DND-41 (cell line): Measurements from ENCODE around the gene DKC1.

Source experiments
- ATAC-seq: fragments of 200-7000 bp; cut with Tn5 transposase; 3 replicates; pipeline ENCODE4 v1.9.1; 2021; ENCODE audit warnings: low read depth; ENCODE audit not compliant: insufficient read depth
- DNase-seq: peaks from one replicate; pipeline ENCODE4 v3.0.0-alpha.2; 2020
- H2AFZ ChIP-seq: 2 replicates; pipeline ENCODE4 v1.6.0; 2012; ENCODE audit warnings: low read depth, low read length
- H3K27ac ChIP-seq: 2 replicates; pipeline ENCODE4 v1.5.1; 2012; ENCODE audit warnings: low read length, inconsistent platforms
- H3K27me3 ChIP-seq: fragments of 200-600 bp; sonication (generic); 2 replicates; pipeline ENCODE4 v1.6.0; 2012; ENCODE audit warnings: low read length, mild to moderate bottlenecking, inconsistent platforms; ENCODE audit not compliant: insufficient read depth, poor library complexity
- H3K36me3 ChIP-seq: 2 replicates; pipeline ENCODE4 v1.5.1; 2012; ENCODE audit warnings: low read length, inconsistent platforms; ENCODE audit not compliant: insufficient read depth
- H3K4me1 ChIP-seq: 2 replicates; pipeline ENCODE4 v1.5.1; 2012; ENCODE audit warnings: mild to moderate bottlenecking, low read length; ENCODE audit not compliant: insufficient read depth
- H3K4me2 ChIP-seq: 2 replicates; pipeline ENCODE4 v1.6.0; 2012; ENCODE audit warnings: mild to moderate bottlenecking, moderate library complexity, low read length, inconsistent platforms; ENCODE audit not compliant: insufficient read depth
- H3K4me3 ChIP-seq, 2 experiments: fragments of 200-600 bp in 1 of 2; shearing (Covaris generic) in 1 of 2; 2 replicates each; pipeline ENCODE4 v1.5.1; 2012 to 2016; ENCODE audit warnings: inconsistent platforms in 2 of 2, low read length in 2 of 2, mild to moderate bottlenecking in 2 of 2, low read depth in 1 of 2, moderate library complexity in 1 of 2
- H3K79me2 ChIP-seq: 2 replicates; pipeline ENCODE4 v1.6.0; 2012; ENCODE audit warnings: low read length, inconsistent platforms; ENCODE audit not compliant: insufficient read depth
- H3K9ac ChIP-seq: 2 replicates; pipeline ENCODE4 v1.6.0; 2012; ENCODE audit warnings: low read depth, mild to moderate bottlenecking, inconsistent platforms, low read length, moderate library complexity
- H3K9me3 ChIP-seq: 2 replicates; pipeline ENCODE4 v1.5.1; 2012; ENCODE audit warnings: low read length, moderate library complexity, mild to moderate bottlenecking, inconsistent platforms; ENCODE audit not compliant: insufficient read depth, severe bottlenecking
- H4K20me1 ChIP-seq: 2 replicates; pipeline ENCODE4 v1.6.0; 2012; ENCODE audit warnings: low read length; ENCODE audit not compliant: insufficient read depth
- EZH2 ChIP-seq: IDR thresholded peaks from 3 replicates; pipeline ENCODE4 v1.6.1; 2012; ENCODE audit warnings: borderline replicate concordance, low read depth, mild to moderate bottlenecking, moderate library complexity, low read length, inconsistent platforms; ENCODE audit not compliant: severe bottlenecking
- TF ChIP-seq, protein P1 (sequence below): IDR thresholded peaks from 2 replicates; pipeline ENCODE4 v1.5.1; 2012; ENCODE audit warnings: borderline replicate concordance, low read length, moderate library complexity, mild to moderate bottlenecking; ENCODE audit not compliant: poor library complexity, severe bottlenecking; ENCODE audit errors: extremely low read depth

DKC1 gene

DNA sequence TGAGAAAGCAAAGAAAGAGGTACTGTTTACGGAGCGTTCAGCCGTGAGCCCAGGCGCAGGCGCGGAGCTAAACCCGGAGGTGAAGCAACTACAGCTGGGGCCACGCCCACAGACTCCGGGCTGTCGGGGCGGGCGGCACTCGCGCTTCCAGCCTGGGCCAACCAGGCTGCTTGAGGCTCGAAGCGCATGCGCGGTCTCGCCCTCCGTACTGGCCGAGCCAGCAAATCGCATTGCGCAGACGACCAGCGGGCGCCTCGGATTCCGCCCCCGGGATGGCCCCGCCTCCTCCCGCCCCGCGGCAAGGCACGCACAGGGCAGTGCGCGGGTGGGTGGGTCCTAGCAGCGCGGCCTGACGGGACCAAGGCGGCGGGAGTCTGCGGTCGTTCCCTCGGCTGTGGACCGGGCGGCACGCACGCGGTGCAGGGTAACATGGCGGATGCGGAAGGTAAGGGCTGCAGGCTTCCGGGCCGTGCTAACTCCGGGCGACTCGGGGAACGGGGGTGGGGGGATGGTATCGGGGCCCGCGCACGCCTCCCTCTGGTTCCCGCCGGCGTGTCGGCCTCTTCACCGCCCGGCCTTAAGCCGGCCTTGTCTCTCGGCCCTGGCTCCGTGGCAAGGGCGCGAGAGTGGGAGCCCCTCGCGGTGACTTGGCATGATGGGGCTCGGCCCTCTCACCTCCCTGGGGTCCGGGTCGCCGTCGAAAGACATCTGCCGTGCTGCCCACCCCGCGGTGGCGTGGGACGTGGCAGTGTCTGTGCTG is at the start of gene DKC1:
DKC1 (plus strand) TSS at position 328 of the 760 bp plus-strand sequence; CDS start at position 430, 102 bp downstream.
- Histone ChIP-seq H2AFZ (peak within 1 kb of the TSS; percentile 74), H3K79me2 (peaks cover 49% of the 10 kb centered on the region), H4K20me1 (peaks cover 24% of the 10 kb centered on the region), H3K4me1 (peaks cover 34% of the 10 kb centered on the region), H3K36me3 (peaks cover 35% of the 10 kb centered on the region), H3K4me3 (peak within 1 kb of the TSS; percentile 83 to 98), H3K9me3 (no peaks in the 10 kb centered on the region), H3K27me3 (no peaks in the 10 kb centered on the region), H3K4me2 (peak within 1 kb of the TSS; percentile 87), H3K9ac (peak within 1 kb of the TSS; percentile 94), H3K27ac (peak within 1 kb of the TSS; percentile 89)
- DNase-seq (peak; percentile 96), ATAC-seq (peak; percentile 85)
- no peak for TF ChIP-seq EZH2
- TF ChIP-seq, protein P1, sequence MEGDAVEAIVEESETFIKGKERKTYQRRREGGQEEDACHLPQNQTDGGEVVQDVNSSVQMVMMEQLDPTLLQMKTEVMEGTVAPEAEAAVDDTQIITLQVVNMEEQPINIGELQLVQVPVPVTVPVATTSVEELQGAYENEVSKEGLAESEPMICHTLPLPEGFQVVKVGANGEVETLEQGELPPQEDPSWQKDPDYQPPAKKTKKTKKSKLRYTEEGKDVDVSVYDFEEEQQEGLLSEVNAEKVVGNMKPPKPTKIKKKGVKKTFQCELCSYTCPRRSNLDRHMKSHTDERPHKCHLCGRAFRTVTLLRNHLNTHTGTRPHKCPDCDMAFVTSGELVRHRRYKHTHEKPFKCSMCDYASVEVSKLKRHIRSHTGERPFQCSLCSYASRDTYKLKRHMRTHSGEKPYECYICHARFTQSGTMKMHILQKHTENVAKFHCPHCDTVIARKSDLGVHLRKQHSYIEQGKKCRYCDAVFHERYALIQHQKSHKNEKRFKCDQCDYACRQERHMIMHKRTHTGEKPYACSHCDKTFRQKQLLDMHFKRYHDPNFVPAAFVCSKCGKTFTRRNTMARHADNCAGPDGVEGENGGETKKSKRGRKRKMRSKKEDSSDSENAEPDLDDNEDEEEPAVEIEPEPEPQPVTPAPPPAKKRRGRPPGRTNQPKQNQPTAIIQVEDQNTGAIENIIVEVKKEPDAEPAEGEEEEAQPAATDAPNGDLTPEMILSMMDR, result peak; percentile 16

DNA sequence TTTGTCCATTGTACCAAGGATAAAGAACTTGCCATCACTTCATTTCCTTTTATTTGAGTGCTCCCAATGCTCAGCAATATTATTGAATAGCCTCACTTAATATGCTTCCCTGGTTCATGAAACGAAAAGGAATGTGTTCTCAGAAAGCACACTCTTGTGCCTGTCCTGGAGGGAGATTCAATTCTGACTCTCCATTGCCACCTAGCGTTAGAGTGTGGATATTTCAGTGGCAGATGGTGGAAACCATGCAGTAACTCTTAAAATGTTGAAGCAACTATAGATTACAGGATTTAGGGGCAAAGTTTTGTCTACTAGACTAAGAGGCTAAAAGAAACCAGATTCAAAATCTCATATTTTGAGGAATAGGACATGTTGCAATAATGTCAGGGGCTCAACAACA is 47.7 kb upstream of the DKC1 start:
- no peak overlapping the region for H3K9ac ChIP-seq

DNA sequence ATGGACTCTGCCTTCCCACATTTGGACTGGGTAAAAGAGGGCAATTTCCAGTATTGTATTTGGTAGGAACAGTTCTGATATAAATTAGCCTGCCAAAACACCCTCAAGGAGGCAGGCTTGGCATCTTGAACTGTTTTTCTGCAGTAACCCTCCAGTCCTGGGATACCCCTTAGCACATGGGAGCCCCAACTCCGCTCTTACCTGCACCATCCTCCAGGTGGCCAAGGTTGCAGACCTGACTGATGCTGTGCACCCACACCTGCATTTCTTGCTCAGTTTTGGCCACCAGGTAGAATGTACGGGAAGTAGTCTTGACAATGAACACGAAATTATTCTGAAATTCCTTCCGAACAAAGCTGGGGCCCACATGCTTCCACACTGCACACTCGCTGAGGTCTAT is 46.8 kb upstream of the DKC1 start:
- Histone ChIP-seq H3K9me3 (no peaks in the 10 kb centered on the region), H3K27ac (peak overlapping the region; percentile 96), H4K20me1 (no peaks in the 10 kb centered on the region), H3K4me1 (peaks cover 58% of the 10 kb centered on the region), H3K27me3 (no peaks in the 10 kb centered on the region), H3K4me3 (no peak overlapping the region), H3K9ac (no peak overlapping the region), H3K36me3 (peaks cover 54% of the 10 kb centered on the region), H3K79me2 (peaks cover 45% of the 10 kb centered on the region), H2AFZ (no peak overlapping the region), H3K4me2 (no peak overlapping the region)
- ATAC-seq (no peak), DNase-seq (no peak)
- TF ChIP-seq EZH2, result no peak
- TF ChIP-seq, protein P1, result no peak

More for the DNA sequence above, 47.7 kb upstream of the DKC1 start:
- peaks cover 49% of the 10 kb centered on the region for H3K4me1 ChIP-seq
- H3K9me3 ChIP-seq, result no peaks in the 10 kb centered on the region
- peak overlapping the region; percentile 96; the same call in 1 of the 2 replicates for H3K27ac ChIP-seq
- no peak for TF ChIP-seq EZH2
- TF ChIP-seq, protein P1, result peak; percentile 86
- no peaks in the 10 kb centered on the region for H4K20me1 ChIP-seq
- ATAC-seq, result peak; percentile 48
- peak; percentile 67 for DNase-seq
- H3K36me3 ChIP-seq, result peaks cover 62% of the 10 kb centered on the region
- no peak overlapping the region for H3K4me3 ChIP-seq
- no peaks in the 10 kb centered on the region for H3K27me3 ChIP-seq
- no peak overlapping the region for H3K4me2 ChIP-seq
- peaks cover 42% of the 10 kb centered on the region for H3K79me2 ChIP-seq
- H2AFZ ChIP-seq, result no peak overlapping the region
